Brain microvascular endothelial cell (primary cell): ENCODE measurements around the gene ERN2.

Experiments used
- DNase-seq: peaks from one replicate; pipeline ENCODE4 v3.0.0-alpha.2; 2020
- H3K27ac ChIP-seq: fragments of 250-450 bp; sonication (Bioruptor Pico); 2 replicates; pipeline ENCODE4 v1.5.1; 2020; ENCODE audit warnings: mild to moderate bottlenecking, moderate library complexity
- H3K27me3 ChIP-seq: fragments of 250-450 bp; sonication (Bioruptor Pico); replicated peaks from 2 replicates; pipeline ENCODE4 v1.5.1; 2020; ENCODE audit warnings: mild to moderate bottlenecking
- H3K36me3 ChIP-seq: fragments of 250-450 bp; sonication (Bioruptor Pico); replicated peaks from 2 replicates; pipeline ENCODE4 v1.5.1; 2020; ENCODE audit warnings: mild to moderate bottlenecking
- H3K4me3 ChIP-seq: 2 replicates; pipeline ENCODE4 v1.5.1; 2011; ENCODE audit warnings: low read depth, mild to moderate bottlenecking, control low read depth, low read length, moderate library complexity
- in situ Hi-C: cut with HindIII; loops from 2 replicates; pipeline ENCODE4 v1.10.0; 2017; ENCODE audit warnings: low sequenced_read_pairs, low pct_ligation_motif_present
- TF ChIP-seq, protein P1 (sequence below): IDR thresholded peaks from 2 replicates; pipeline ENCODE4 v1.5.1; 2011; ENCODE audit warnings: low read depth, mild to moderate bottlenecking, moderate library complexity, low read length, control low read depth, inconsistent platforms; ENCODE audit errors: missing control alignments

ERN2 gene

GRCh38 chr16:23701045-23701444 lies 12.0 kb downstream of the ERN2 start:
- TF ChIP-seq, protein P1, sequence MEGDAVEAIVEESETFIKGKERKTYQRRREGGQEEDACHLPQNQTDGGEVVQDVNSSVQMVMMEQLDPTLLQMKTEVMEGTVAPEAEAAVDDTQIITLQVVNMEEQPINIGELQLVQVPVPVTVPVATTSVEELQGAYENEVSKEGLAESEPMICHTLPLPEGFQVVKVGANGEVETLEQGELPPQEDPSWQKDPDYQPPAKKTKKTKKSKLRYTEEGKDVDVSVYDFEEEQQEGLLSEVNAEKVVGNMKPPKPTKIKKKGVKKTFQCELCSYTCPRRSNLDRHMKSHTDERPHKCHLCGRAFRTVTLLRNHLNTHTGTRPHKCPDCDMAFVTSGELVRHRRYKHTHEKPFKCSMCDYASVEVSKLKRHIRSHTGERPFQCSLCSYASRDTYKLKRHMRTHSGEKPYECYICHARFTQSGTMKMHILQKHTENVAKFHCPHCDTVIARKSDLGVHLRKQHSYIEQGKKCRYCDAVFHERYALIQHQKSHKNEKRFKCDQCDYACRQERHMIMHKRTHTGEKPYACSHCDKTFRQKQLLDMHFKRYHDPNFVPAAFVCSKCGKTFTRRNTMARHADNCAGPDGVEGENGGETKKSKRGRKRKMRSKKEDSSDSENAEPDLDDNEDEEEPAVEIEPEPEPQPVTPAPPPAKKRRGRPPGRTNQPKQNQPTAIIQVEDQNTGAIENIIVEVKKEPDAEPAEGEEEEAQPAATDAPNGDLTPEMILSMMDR: no peak
- H3K4me3 ChIP-seq: no peak overlapping the region
- no peak for DNase-seq
- in situ Hi-C loops: no loop called here
- no peaks in the 10 kb centered on the region for H3K36me3 ChIP-seq
- no peaks in the 10 kb centered on the region for H3K27me3 ChIP-seq
- H3K27ac ChIP-seq: no peak overlapping the region

GRCh38 chr16:23700509-23700908 lies 12.5 kb downstream of the ERN2 start:
- Histone ChIP-seq H3K4me3 (no peak overlapping the region), H3K36me3 (no peaks in the 10 kb centered on the region), H3K27me3 (no peaks in the 10 kb centered on the region), H3K27ac (no peak overlapping the region)
- TF ChIP-seq, protein P1: no peak
- DNase-seq: no peak
- in situ Hi-C loops: no loop called here

DNA sequence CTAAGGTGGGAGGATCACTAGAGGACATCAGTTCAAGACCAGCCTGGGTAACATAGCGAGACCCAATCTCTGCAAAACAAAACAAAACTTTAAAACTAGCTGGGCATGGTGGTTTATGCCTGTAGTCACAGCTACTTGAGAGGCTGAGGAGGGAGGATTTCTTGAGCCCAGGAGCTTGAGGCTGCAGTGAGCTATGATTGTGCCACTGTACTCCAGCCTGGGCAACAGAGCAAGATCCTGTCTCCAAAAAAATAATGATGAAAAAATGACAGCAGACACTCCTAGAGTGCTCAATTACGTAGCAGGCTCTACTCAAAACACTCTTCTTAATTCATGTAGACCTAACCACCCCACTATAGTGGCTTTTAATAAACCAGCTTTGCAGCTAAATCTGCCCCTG lies 12.9 kb downstream of the ERN2 start:
- no peak overlapping the region for H3K27ac ChIP-seq
- TF ChIP-seq, protein P1: no peak
- in situ Hi-C loops: no loop called here
- H3K27me3 ChIP-seq: no peaks in the 10 kb centered on the region
- no peak for DNase-seq
- no peaks in the 10 kb centered on the region for H3K36me3 ChIP-seq
- no peak overlapping the region for H3K4me3 ChIP-seq

GRCh38 chr16:23699100-23699499 lies 13.9 kb downstream of the ERN2 start:
- no peaks in the 10 kb centered on the region for H3K27me3 ChIP-seq
- no peak overlapping the region for H3K4me3 ChIP-seq
- in situ Hi-C loops: no loop called here
- TF ChIP-seq, protein P1: no peak
- no peak for DNase-seq
- H3K36me3 ChIP-seq: no peaks in the 10 kb centered on the region
- H3K27ac ChIP-seq: no peak overlapping the region

DNA sequence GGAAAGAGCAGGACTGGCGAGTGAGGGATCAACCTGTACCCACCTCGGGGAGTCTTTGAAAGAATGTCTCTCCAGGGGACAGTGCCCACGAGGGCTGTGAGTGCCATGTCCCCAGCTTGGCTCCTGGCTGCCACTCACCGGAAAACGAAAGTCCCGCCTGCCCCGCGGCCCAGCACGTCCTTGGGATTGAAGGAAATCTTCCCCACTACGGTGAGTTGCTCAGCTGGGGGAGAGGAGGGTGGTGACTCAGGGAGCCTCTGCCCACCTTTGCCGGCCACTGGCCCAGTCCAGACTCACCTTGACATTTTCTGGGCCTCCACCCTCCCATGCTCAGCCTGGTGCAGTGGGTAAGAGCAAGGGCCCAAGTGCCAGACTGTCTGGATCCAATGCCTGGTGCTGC lies 17.3 kb downstream of the ERN2 start:
- TF ChIP-seq, protein P1: no peak
- Histone ChIP-seq H3K36me3 (peaks cover 4% of the 10 kb centered on the region), H3K27ac (no peak overlapping the region), H3K4me3 (no peak overlapping the region), H3K27me3 (no peaks in the 10 kb centered on the region)
- no peak for DNase-seq
- in situ Hi-C loops: no loop called here

GRCh38 chr16:23694644-23695373 lies 18.2 kb downstream of the ERN2 start:
- DNase-seq: peak; percentile 15
- H3K36me3 ChIP-seq: peaks cover 14% of the 10 kb centered on the region
- in situ Hi-C loops: no loop called here
- H3K27me3 ChIP-seq: no peaks in the 10 kb centered on the region
- H3K4me3 ChIP-seq: peak overlapping the region; percentile 50
- TF ChIP-seq, protein P1: no peak
- H3K27ac ChIP-seq: no peak overlapping the region
